Erythroblast (primary cell): ENCODE data around the gene UCHL3.

Experiments used
- GATA1 ChIP-seq: IDR thresholded peaks from 2 replicates; pipeline ENCODE4 v1.6.1; 2011; ENCODE audit warnings: low read depth, mild to moderate bottlenecking, control low read depth, low read length, moderate library complexity
- POLR2A ChIP-seq: IDR thresholded peaks from 2 replicates; pipeline ENCODE4 v1.6.1; 2011; ENCODE audit warnings: mild to moderate bottlenecking, low read length

GRCh38 chr13:75612354-75612753 lies 62.8 kb downstream of the UCHL3 start:
- TF ChIP-seq POLR2A = no peak
- TF ChIP-seq GATA1 = no peak
